B cell (primary cell): ENCODE measurements around the gene EPB41L4B. TPM values are rescaled to one million over a fixed set of nuclear protein-coding genes. Genes with fewer than 3 reads are reported as not detected.

Source experiments
- ATAC-seq: fragments of 200-7000 bp; cut with Tn5 transposase; one replicate; pipeline ENCODE4 v1.10.0; 2021; ENCODE audit warnings: low read depth, mild to moderate bottlenecking, moderate number of reproducible peaks, moderate library complexity
- CTCF ChIA-PET: fragments of 350-600 bp; sonication (Branson Sonifier 250); formaldehyde crosslinking; loops from one replicate; lab custom pipeline; 2021; ENCODE audit warnings: antibody characterized with exemption, inconsistent platforms; lab: Charles Lee
- POLR2A ChIA-PET: fragments of 350-600 bp; sonication (Branson Sonifier 250); formaldehyde crosslinking; loops from one replicate; lab custom pipeline; 2021; ENCODE audit warnings: antibody characterized with exemption; lab: Charles Lee
- DNase-seq: peaks from one replicate; pipeline ENCODE4 v3.0.0; 2013
- H2AFZ ChIP-seq: 2 replicates; pipeline ENCODE4 v1.6.1; 2012; ENCODE audit warnings: mild to moderate bottlenecking, low read depth, low read length; ENCODE audit not compliant: insufficient read depth, poor library complexity, severe bottlenecking
- H3K27ac ChIP-seq, 2 donors: 1 replicate in 1 of 2; 2 replicates in 1 of 2; pipeline ENCODE4 v1.5.1; 2012 to 2013; ENCODE audit warnings: low read length in 2 of 2, mild to moderate bottlenecking in 2 of 2, moderate library complexity in 1 of 2
- H3K27me3 ChIP-seq, 4 experiments: fragments of 200-600 bp in 1 of 4; sonication (generic) in 1 of 4; replicated peaks in 1 of 4; 1 replicate in 2 of 4; 2 replicates in 2 of 4; pipeline versions ENCODE4 v1.6.1 to v1.7.0; 2013 to 2016; ENCODE audit warnings: low read length in 3 of 4, mild to moderate bottlenecking in 2 of 4, mixed read lengths in 1 of 4, moderate library complexity in 1 of 4; ENCODE audit not compliant: insufficient read depth in 4 of 4, control insufficient read depth in 3 of 4; ENCODE audit errors: control extremely low read depth in 1 of 4
- H3K36me3 ChIP-seq, 2 experiments: replicated peaks in 1 of 2; 1 replicate in 1 of 2; 2 replicates in 1 of 2; pipeline versions ENCODE4 v1.6.1 to v1.7.1; 2013; ENCODE audit warnings: low read length in 1 of 2; ENCODE audit not compliant: insufficient read depth in 2 of 2, control insufficient read depth in 1 of 2; ENCODE audit errors: control extremely low read depth in 1 of 2, extremely low read depth in 1 of 2
- H3K4me1 ChIP-seq, 2 donors: fragments of 200-600 bp in 1 of 2; sonication (generic) in 1 of 2; 1 replicate in 1 of 2; 2 replicates in 1 of 2; pipeline versions ENCODE4 v1.5.1 to v1.6.1; 2013 to 2017; ENCODE audit warnings: low read length in 2 of 2; ENCODE audit not compliant: control insufficient read depth in 2 of 2, insufficient read depth in 2 of 2
- H3K4me2 ChIP-seq: replicated peaks from 2 replicates; pipeline ENCODE3; 2012; ENCODE audit warnings: mild to moderate bottlenecking, low read depth, low read length; ENCODE audit not compliant: poor library complexity, severe bottlenecking
- H3K4me3 ChIP-seq, 5 experiments: fragments of 200-600 bp in 1 of 5; sonication (generic) in 1 of 5; 1 replicate in 3 of 5; 2 replicates in 2 of 5; pipeline versions ENCODE4 v1.5.1 to v1.7.0; 2011 to 2016; ENCODE audit warnings: low read length in 4 of 5, mild to moderate bottlenecking in 4 of 5, low read depth in 2 of 5, control low read depth in 1 of 5, moderate library complexity in 1 of 5; ENCODE audit not compliant: insufficient read depth in 1 of 5; ENCODE audit errors: control extremely low read depth in 1 of 5, extremely low read depth in 1 of 5
- H3K79me2 ChIP-seq: fragments of 200-600 bp; sonication (generic); one replicate; pipeline ENCODE4 v1.6.0; 2016; ENCODE audit warnings: low read length; ENCODE audit not compliant: control insufficient read depth, insufficient read depth
- H3K9ac ChIP-seq: fragments of 200-600 bp; sonication (generic); 2 replicates; pipeline ENCODE4 v1.6.1; 2017; ENCODE audit warnings: mild to moderate bottlenecking, low read length, moderate library complexity
- H3K9me3 ChIP-seq, 3 donors: one replicate each; pipeline versions ENCODE4 v1.6.1 to v1.7.1; 2013; ENCODE audit warnings: low read length in 2 of 3; ENCODE audit not compliant: control insufficient read depth in 2 of 3, insufficient read depth in 1 of 3; ENCODE audit errors: control extremely low read depth in 1 of 3
- H4K20me1 ChIP-seq: 2 replicates; pipeline ENCODE4 v1.6.0; 2012; ENCODE audit warnings: mild to moderate bottlenecking, low read length; ENCODE audit not compliant: insufficient read depth, control insufficient read depth, poor library complexity, severe bottlenecking
- H3K27ac Mint-ChIP-seq: one replicate; pipeline ENCODE4 v1.8.0; 2021; ENCODE audit warnings: mixed read lengths
- H3K27me3 Mint-ChIP-seq: one replicate; pipeline ENCODE4 v1.8.0; 2021; ENCODE audit warnings: mixed read lengths
- H3K4me1 Mint-ChIP-seq: one replicate; pipeline ENCODE4 v1.8.0; 2021; ENCODE audit warnings: mixed read lengths
- H3K4me3 Mint-ChIP-seq: one replicate; pipeline ENCODE4 v1.8.0; 2021; ENCODE audit warnings: mixed read lengths
- H3K9me3 Mint-ChIP-seq: one replicate; pipeline ENCODE4 v1.8.0; 2022; ENCODE audit warnings: mixed read lengths; ENCODE audit not compliant: insufficient read depth
- CTCF ChIP-seq: fragments of 200-600 bp; IDR thresholded peaks from one replicate; pipeline ENCODE4 v1.8.0; 2022; ENCODE audit warnings: antibody characterized with exemption, mild to moderate bottlenecking
- EZH2 ChIP-seq: IDR thresholded peaks from 2 replicates; pipeline ENCODE4 v1.6.1; 2012; ENCODE audit warnings: borderline replicate concordance, low read depth, mild to moderate bottlenecking, moderate library complexity, low read length; ENCODE audit not compliant: insufficient read depth, poor library complexity, severe bottlenecking
- WGBS: methylation state at CpG from one replicate; pipeline ENCODE4 v1.1.5; 2013; ENCODE audit warnings: missing lambda C conversion rate; ENCODE audit not compliant: insufficient coverage; 5-methylcytosine and 5-hydroxymethylcytosine counted together
- intact Hi-C: fragments of 100-400 bp; cut with micrococcal nuclease; formaldehyde crosslinking; loops from one replicate; pipeline ENCODE4 v1.10.0; 2022
- polyA plus RNA-seq: library from polyadenylated mRNA; depleted of rRNA; stranded (reverse); fragments of >200 nt; gene quantifications from 2 replicates; pipeline ENCODE4 v1.2.3, GENCODE V29; 2012
- total RNA-seq, 2 donors: library from RNA; stranded (reverse); fragments of 120-200 nt in 1 of 2; gene quantifications; 1 replicate in 1 of 2; 2 replicates in 1 of 2; pipeline versions ENCODE4 v1.2.3 to v1.2.4, GENCODE V29; 2013 to 2022

The EPB41L4B gene
- total and polyA plus RNA-seq, 2 donors (not counting 1 experiment from before 2014, with no cell fraction given) = 2.9 TPM; not detected in 1

GRCh38 chr9:109242741-109243140 is 78.1 kb downstream of the EPB41L4B start:
- intact Hi-C loops = no loop called here
- H3K9me3 ChIP-seq = no peaks in the 10 kb centered on the region
- H3K27ac ChIP-seq = no peak overlapping the region
- no peak overlapping the region for H3K4me3 ChIP-seq
- H3K27me3 ChIP-seq = peaks cover 0 to 27% (median 4%) of the 10 kb centered on the region in 4 experiments
- peaks cover 36% of the 10 kb centered on the region for H3K27me3 Mint-ChIP-seq
- H3K27ac Mint-ChIP-seq = no peak overlapping the region
- H2AFZ ChIP-seq = no peak overlapping the region
- no peak overlapping the region for H3K4me2 ChIP-seq
- H3K79me2 ChIP-seq = no peaks in the 10 kb centered on the region
- ChIA-PET POLR2A (interaction anchor here (0.6 kb wide), 1 partner anchor 157 kb away, joined by 4 read pairs; no protein-coding TSS in a partner anchor), CTCF (interaction anchor here (0.9 to 3.6 kb wide), 2 partner anchors 9 to 227 kb away, joined by 3 to 13 read pairs; no protein-coding TSS in a partner anchor)
- no CpG with 5 or more reads among the region's 2 CpGs for WGBS
- no peaks in the 10 kb centered on the region for H3K9me3 Mint-ChIP-seq
- DNase-seq (no peak), ATAC-seq (no peak)
- H3K4me1 ChIP-seq = no peaks in the 10 kb centered on the region
- no peak overlapping the region for H3K9ac ChIP-seq
- no peaks in the 10 kb centered on the region for H4K20me1 ChIP-seq
- no peak overlapping the region for H3K4me3 Mint-ChIP-seq
- TF ChIP-seq CTCF (no peak), EZH2 (no peak)
- H3K4me1 Mint-ChIP-seq = no peaks in the 10 kb centered on the region
- H3K36me3 ChIP-seq = no peaks in the 10 kb centered on the region

- no peaks in the 10 kb centered on the region for H4K20me1 ChIP-seq
- Mint-ChIP-seq H3K9me3 (no peaks in the 10 kb centered on the region), H3K4me3 (no peak overlapping the region), H3K27me3 (peaks cover 42% of the 10 kb centered on the region), H3K4me1 (no peaks in the 10 kb centered on the region), H3K27ac (no peak overlapping the region)
- intact Hi-C loops = no loop called here
- H3K79me2 ChIP-seq = no peaks in the 10 kb centered on the region
- TF ChIP-seq EZH2 (no peak), CTCF (no peak)
- H3K36me3 ChIP-seq = no peaks in the 10 kb centered on the region
- no peaks in the 10 kb centered on the region for H3K9me3 ChIP-seq
- CTCF ChIA-PET = interaction anchor here (0.9 to 3.6 kb wide), 3 partner anchors 10 to 228 kb away, joined by 3 to 13 read pairs (median 3); no protein-coding TSS in a partner anchor
- H3K27ac ChIP-seq = no peak overlapping the region
- DNase-seq = no peak
- no peak for ATAC-seq
- no peak overlapping the region for H3K4me3 ChIP-seq
- H3K4me2 ChIP-seq = no peak overlapping the region
- H3K27me3 ChIP-seq = peaks cover 0 to 29% (median 4%) of the 10 kb centered on the region in 4 experiments
- no peak overlapping the region for H3K9ac ChIP-seq
- POLR2A ChIA-PET = interaction anchor here (0.6 kb wide), 1 partner anchor 157 kb away, joined by 4 read pairs; no protein-coding TSS in a partner anchor
- no peak overlapping the region for H2AFZ ChIP-seq
- no CpG with 5 or more reads among the region's 2 CpGs for WGBS
- no peaks in the 10 kb centered on the region for H3K4me1 ChIP-seq
Observed at GRCh38 chr9:109242014-109242413, 78.8 kb downstream of the EPB41L4B start.
